Stimulated activated CD4-positive, alpha-beta T cell treated with anti-CD3 and anti-CD28 coated beads, Interleukin-12 subunit alpha, Interleukin-12 subunit beta, amount 100 ng/mL, for 4 hours (primary cell): Measurements from ENCODE around the gene ZNF764.

Source experiments
- DNase-seq: peaks from one replicate; pipeline ENCODE4 v3.0.0-alpha.2; 2020

Gene ZNF764

DNA sequence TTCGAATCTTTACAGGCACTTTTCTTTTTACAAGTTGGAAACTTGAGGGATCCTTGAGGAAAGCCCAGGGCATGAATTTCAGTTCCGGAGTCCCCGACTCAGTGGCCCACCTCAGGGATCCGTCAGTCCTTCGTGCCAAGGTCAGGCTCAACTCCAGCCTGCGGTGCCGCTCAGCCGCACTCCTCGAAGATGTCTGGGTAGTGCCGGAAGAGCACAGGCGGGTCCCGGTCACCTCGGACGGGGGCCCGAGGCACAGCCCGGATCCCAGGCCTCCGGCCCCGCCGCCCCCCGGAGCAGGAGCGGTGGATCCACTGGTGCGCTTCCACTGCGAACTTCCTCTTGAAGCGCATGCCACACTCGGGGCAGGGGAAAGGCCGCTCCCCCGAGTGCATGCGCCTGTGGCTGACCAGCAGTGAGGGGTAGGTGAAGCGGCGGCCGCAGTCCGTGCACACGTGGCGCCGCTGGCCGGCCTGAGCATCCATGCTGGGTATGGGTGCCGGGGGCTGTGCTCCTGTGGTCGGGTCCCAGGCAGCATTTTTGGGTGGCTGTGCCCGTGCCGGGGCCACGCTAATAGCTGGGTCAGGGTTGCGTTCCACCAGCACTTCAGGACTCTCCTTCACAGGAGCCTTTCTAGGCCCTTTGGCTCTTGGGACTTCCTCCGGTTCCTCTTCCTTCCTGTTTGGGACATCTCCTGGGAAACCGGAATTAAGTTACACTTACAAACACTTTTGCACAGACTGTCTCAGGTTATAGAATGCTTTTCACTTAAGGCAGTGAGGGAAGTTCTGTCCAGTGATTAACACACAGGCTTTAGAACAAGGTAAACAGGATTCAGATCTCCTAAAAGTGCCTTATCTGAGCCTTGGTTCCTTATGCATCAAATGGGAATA, 11.8 kb upstream of the ZNF764 start:
- DNase-seq: no peak

DNA sequence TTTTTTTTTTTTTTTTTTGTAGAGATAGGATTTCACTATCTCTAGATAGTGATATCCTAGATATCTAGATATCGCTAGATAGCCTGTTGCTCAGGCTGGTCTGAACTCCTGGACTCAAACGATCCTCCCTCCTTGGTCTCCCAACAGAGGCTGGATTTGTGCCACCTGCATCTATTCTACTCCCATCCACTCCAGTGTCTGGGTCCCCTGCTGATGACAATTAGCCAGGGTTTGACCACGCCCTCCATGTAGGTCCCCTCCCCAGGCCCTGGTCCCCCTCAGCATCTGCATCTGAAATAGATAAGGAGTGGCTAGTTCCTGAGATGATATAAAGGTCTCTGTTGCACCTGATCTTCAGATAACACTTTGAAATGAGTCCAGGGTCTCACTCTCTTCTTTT, 11.1 kb upstream of the ZNF764 start:
- DNase-seq: no peak

DNA sequence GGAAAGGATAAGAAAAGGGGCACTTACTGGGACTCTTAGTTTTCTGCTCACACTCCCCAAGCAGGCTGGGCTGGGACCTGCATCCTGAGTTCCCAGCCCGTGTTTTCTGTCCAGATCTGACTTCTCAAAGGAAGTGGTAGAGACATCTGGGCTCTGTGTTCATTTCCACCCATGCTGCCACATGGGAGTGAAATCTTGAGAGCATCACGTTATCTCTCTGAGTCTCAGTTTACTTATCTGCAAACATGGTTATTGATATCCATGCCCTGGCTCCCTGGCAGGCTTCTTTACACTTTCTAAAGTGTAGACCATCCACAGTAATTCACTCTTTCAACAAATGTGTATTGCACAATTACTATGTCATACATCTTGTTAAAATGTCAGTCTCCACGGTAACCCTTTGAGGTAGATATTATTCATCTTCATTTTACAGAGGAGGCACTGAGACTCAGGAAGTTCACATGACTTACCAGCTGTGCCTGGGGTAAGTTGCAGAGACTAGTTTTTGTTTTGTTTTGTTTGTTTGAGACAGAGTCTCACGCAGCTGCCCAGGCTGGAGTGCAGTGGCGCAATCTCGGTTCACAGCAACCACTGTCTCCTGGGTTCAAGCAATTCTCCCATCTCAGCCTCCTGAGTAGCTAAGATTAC, 9.9 kb upstream of the ZNF764 start:
- no peak for DNase-seq

DNA sequence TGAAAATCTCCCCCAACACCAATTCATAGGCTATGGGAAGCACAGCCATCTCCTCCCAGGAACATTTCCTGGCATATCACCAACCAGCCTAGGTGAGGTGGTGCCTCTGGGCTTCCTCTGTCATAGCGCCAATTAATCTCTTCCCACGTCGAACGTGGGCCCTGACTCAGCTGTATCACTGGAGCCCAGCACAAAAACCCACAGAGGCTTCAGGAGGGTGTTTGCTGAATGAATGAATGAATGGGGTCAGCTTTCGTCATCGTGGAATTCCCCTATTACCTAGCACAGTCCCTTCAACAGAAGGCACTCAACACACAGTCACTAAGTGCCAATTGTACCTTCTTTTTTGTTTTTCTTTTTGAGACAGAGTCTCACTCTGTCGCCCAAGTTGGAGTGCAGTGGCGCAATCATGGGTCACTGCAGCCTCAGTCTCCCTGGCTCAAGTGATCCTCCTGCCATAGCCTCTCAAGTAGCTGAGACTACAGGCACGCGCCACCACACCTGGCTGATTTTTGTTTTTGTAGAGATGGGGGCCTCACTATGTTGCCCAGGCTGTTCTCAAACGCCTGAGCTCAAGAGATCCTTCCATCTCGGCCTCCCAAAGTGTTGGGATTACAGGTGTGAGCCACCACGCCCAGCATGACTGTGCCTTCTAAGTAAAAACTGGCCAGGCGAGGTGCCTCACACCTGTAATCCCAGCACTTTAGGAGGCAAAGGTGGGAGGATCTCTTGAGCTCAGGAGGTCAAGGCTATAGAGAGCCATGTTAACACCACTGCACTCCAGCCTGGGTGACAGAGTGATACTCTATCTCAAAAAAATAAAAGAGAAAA, 9.2 kb upstream of the ZNF764 start:
- peak; percentile 54 for DNase-seq

DNA sequence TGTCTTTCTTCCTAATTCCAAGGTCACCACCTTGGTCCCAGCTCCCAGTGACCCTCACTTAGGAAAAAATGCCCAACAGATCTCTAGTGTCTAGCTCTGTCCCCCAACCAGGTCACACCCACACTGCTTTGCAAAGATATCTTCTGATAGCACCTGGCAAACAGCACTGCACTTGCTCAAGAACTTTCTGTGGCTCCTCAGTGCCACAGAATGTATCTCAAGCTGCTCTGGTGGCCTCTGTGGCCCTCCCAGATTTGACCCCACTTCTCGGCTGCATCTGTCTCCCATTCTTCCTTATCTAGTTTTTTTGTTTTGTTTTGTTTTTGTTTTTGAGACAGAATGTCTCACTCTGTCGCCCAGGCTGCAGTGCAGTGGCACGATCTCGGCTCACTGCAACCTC, 8.4 kb upstream of the ZNF764 start:
- no peak for DNase-seq

DNA sequence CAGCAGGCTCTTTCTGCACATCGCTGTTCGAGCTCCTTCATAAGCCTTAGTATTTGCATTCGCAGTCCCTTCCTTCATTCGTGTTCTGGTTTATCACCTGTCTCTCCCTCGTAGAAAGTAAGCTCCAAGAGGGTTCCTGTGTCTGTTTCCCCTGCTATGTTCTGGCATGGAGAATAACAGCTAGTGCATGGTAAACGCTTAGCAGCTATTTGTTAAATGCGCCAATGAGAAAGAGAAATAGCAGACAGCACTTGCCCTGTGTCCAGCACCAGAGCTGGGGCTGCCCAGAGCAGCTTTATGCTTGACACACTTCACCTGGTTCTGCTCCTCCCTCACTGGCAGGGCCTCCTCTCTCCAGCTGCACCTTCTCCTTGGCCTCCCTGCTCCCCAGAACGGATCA, 7.8 kb upstream of the ZNF764 start:
- no peak for DNase-seq

DNA sequence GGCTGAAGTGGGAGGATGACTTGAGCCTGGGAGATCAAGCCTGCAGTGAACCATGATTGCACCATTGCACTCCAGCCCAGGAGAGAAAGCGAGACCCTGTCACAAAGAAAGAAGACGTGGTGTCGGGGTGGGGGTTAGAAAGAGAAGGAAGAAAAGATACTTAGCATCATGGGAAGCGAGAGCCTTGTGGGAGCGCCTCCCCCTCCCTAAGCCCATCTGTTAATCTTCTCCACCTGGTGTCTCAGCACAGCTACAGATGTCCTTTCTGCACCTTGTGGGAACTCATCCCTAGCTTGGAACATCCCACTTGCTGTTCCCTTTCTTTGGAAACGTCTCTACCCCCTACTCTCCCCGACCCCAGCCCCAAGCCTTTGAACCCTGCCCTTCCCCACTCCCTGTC, 7.4 kb upstream of the ZNF764 start:
- DNase-seq: no peak

DNA sequence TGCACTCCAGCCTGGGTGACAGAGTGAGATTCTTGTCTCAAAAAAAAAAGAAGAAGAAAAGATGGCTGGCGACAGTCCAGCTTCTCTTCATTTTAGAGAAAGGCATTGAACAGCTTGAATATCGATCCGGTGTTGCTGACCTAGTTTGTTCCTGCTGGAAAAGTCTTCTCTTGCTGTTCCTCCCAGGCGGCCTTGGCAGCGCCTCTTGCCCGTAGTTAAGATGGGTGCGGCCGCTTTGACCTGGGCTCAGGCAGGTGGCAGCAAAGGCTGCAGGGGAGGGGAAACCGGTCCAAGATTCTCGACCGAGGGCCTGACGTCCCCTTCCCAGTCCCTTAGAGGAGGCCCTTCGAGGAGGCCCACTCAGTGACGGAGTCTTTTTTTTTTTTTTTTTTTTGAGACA, 3.8 kb upstream of the ZNF764 start:
- no peak for DNase-seq

DNA sequence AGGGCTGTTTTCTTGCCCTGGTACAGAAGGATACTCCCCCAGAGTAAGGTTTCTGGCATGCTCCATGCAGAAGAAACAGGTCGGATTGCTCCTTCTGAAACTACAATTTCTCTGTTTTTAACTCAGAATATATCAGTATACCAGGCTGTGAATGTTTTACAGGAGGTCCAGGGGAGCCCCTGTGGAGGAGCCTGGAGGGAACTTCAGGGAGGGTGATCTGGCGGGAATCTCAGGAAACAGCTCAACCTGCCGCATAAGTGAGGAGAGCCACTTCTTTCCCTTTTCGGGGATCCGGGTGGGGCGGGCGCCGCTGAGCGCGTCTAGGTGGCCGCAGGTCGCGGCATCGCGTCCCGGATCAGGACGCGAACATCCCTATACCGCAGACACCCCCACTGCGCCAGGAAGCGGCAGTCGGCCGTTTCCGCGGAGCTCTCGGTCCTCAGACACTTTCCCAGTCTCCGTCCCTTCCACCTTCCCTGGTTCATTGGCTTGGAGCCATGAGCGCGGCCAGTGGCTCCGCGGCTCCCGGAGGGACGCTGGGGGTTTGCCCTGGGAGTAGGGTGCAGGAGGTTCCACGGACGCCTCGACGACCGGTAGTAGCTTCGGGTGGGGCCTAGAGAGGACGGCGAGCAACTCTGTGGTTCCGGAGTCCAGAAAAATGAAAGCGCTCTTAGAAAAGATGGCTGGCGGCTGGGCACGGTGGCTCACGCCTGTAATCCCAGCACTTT, 3.1 kb upstream of the ZNF764 start:
- DNase-seq: no peak

DNA sequence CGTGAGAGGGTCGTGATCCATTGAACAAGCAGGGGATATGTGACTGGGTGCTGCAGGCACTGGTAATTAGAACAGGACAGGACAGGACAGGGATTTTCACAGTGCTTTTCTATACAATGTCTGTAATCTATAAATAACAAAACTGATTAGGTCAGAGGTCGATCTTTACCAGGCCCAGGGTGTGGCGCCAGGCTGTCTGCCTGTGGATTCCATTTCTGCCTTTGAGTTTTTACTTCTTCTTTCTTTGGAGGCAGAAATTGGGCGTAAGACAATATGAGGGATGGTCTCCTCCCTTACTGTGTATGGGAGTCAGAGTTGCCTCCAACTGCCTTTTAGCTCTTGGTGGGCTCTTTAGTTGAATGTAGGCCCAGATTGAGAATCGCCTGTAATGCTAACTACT, 1.5 kb upstream of the ZNF764 start:
- no peak for DNase-seq

DNA sequence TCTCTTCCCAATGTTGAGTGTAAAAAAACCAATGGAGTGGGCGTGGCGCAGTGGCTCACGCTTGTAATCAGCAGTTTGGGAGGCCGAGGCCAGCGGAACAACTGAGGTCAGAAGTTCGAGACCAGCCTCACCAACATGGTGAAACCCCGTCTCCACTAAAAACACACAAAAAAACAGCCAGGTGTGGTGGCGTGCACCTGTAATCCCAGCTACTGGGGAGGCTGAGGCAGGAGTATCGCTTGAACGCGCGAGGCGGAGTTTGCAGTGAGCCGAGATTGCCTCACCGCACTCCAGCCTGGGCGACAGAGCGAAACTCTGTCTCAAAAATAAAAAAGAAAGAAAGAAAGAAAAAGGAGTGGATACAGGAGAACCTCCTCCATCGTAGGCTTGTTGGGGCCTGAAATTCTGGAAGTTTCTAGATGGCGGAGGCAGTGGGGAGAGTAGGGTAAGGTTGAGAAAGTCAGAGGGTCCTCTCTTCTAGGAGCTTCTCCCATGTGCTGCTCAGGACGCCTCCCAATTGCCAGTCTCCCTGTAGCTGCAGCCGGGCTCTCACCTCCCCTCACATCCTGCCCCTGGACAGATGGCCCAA, 709 bp upstream of the ZNF764 start:
- DNase-seq: no peak

DNA sequence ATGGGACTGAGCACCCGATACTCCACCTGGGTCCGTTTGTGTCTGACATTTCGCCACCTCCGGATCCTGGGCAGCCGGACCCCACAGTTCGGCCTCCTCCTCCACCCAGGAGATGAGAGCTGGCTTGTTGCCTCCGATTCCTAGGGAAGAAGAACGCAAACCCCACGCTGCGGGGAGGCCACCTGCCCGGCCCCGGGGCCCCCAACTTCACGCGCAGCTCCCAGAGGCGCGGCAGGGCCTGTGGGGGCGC, 542 bp downstream of the ZNF764 start:
- DNase-seq: no peak

DNA sequence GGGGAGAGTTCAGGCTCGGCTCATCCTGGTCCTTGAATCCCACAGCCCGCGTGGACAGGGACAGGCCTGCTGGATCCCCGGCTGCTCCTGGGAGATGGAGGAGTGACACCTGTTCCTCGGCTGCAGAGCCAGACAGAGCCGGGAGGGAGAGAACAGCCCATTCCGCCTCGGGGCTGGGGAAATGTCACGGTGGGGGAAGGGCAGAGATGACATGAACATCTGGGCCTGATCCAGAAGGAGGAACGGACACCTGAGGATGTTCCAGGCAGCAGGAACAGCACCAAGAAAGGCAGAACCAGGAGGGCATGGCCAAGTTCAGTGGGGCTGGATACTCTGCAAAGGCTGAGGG, 2.1 kb downstream of the ZNF764 start:
- no peak for DNase-seq

DNA sequence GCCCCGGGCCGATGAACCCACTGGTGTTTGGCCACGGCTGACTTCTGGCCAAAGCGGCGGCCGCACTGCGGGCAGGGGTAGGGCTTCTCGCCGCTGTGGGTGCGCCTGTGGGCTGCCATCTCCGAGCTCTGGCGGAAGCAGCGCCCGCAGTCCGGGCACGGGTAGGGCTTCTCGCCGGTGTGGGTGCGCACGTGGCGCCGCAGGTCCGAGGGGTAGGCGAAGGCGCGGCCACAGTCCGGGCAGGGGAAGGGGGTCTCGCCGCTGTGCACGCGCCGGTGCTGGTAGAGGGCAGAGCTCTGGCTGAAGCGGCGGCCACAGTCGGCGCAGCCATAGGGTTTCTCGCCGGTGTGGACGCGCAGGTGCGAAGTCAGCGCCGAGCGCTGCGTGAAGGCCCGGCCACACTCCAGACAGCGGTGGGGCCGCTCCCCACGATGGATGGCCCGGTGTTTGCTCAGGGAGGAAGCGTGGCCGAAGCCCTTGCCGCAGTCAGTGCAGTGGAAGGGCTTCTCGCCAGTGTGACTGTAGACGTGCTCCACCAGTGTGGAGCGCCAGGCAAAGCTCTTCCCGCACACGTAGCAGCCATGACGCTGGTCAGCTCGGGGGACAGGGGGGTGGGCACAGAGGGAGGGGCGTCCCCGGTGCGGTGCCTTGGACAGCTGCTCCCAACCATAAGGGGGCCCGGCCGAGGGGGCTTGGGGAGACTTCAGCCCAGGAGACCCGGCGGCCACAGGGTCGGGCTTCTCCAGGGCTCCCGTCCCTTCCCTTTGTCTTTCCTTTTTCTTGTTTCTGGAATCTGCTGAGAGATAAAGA, 2.7 kb downstream of the ZNF764 start:
- DNase-seq: no peak

DNA sequence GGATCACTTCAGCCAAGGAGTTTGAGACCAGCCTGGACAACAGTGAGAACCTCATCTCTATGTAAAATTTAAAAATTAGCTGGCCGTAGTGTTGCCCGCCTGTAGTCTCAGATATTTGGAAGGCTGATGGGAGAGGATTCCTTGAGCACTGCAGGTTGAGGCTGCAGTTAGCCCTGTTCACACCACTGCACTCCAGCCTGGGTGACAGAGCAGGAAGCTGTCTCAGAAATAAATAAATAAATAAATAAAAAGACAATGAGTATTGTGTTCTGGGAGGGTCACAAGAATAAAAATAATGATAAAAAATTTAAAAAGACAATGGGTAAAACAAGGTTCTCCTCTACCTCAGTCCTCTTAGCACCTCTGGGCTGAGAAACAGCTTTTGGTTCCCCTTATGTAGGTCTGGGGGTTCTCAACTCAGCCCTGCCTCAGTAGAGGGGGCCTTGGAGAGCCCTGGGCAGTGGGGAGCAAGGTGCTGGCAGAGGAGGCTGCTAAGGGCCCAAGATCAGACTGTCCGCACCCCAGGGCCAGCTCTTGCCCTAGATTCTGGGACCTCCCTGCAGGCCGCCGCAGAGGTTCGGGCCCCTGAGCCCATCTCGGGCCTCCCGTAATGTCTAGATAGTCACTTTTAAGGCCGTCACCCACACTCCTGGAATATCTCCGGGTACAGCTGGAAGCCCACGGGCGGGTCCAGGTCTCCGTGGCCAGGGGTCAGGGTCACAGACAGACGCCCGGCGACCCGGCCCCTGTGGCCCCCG, 3.4 kb downstream of the ZNF764 start:
- no peak for DNase-seq

DNA sequence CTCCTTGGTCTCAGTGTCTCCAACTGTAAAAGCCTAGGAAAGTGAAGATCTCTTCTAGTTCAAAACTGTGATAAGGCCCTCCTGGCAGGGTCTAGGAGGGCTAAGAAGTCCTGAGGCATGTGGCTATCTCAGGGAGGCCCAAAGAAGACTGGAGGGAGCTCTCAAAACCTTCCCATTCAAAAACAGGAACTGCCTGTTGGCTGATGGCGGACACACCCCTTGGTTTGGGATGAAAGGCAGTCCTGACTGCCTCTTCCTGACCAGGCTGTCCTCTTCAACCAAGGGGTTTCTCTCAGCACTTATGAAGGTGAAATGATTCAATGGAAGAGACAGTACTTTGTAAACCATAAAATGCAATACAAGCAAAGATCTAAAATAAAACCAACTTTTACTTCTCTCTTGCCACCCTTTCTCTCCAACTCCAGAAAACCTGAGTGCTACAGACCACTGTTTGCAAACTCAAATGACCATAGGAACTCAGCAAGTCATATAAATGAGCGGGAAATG, 4.7 kb downstream of the ZNF764 start:
- no peak for DNase-seq

DNA sequence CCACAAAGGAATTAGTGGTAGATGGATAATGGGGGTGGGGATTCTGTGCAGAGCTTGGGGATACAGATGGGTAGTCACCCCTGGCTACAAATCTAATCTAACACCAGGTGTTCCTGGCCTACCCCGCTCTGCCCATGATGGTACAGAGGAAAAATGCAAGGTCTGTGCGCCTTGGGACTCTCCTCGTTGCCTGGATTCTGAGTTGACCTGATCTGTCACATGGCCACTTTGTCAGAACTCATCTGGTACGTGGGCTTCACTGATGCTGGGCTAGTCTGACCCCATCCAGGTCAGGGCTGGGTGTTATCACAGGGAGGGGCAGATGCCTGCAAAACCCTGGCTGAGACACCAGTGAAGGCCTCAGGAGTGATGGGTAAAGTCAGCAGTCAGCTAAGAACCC, 5.2 kb downstream of the ZNF764 start:
- no peak for DNase-seq

DNA sequence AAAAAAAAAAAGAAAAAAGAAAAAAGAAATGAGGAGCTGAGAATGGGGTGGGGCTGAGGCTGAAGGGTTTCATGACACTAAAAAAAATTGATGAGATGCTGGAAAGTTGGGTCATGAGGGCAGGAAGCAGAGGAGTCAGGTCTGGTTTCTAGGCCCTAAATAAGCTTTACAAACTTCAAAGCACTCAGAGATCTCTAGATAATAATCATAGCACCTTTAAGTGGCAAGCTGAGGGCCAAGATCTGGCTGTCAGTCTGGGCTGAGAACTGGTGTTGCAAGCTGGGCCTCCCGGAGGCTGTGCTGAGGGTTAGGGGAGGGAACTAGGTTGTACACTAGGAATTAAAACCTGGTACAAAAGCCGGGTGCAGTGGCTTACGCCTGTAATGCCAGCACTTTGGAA, 6.4 kb downstream of the ZNF764 start:
- DNase-seq: peak; percentile 59

DNA sequence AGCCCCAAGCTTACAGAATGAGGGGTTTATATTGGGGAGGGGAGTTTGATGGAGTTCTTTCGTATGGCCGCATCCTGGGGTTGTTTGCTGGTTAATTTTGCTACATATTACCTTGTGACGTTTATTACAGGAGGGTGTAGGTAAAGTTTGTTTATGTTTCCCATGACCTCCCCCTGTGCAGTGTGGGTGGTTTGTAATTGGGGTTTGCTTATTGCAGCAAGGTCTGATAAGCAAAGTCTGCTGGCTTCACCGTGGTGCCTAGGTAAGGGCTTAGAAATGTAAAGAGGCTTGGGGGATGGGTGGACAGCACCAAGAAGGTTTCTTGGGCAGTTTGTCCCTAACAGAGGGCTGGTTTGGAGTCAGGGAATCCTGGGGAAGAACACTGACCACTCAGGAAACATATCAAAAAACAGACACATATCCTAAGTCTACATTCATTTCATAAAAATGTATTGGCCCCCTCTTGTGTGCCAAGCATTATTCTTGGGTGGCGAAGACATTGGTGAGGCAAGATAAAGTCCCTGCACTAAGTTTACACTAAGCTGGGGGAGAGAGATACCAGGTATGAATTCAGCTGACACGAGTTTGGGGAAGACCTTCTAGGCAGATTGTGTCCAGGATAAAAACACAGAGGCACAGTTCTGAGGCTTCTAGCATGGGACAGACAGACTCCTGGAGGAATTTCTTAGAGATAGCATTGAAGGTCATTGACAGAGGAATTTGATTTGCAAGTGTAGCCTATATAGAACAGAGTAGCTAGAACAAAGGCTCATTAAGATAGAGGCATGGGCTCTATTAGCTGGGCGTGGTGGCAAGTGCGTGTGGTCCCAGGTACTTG, 9.5 kb downstream of the ZNF764 start:
- DNase-seq: no peak

DNA sequence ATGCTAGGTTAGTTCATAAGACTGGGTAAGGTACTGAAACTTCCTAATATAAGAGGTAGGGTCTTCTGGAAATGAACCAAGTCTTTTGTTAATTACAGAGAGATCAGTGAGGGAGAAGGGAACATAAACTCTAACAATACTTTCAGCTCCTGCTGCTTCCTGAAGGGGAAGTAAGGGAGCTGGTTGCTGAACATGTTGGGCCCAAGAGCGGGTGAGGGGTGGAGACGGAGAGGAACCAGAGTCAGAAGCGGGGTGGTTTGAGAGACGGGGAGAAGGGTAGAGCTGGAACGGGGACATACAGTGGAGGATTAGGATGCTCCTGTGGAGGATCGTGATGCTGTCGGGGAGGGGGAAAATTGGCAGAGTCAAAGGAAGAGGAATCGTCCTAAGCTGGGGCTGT, 12.1 kb downstream of the ZNF764 start:
- no peak for DNase-seq
